ENCODE data around the gene BUD31. TPM values are rescaled to one million over a fixed set of nuclear protein-coding genes. Genes with fewer than 3 reads are reported as not detected.

The BUD31 gene
- total and polyA plus RNA-seq, 9 of the 15 experiments (the other 6 are each of a cell fraction or from before 2014, with no cell fraction given) = 105 to 342 (median 247) TPM

GRCh38 chr7:99407872-99408378 lies 844 bp upstream of the BUD31 start (continued):
- TF ChIP-seq E2F5 (CRISPR knock-in tag; IDR thresholded peaks at IDR 0.05) (peak; percentile 63; the same call in 1 of the 2 replicates), HMBOX1 (IDR thresholded peaks at IDR 0.05) (0 out of 2 replicates have a peak, but pooled peaks have one; percentile 36), NR4A1 (CRISPR knock-in tag; IDR thresholded peaks at IDR 0.05) (0 out of 2 replicates have a peak, but pooled peaks have one; percentile 41), NR4A1 (tag; IDR thresholded peaks at IDR 0.05) (no peak), E2F3 (CRISPR knock-in tag; IDR thresholded peaks at IDR 0.05) (peak; percentile 46; the same call in 1 of the 2 replicates), KDM5B (IDR thresholded peaks at IDR 0.05; ENCODE audit: insufficient replicate concordance, low read depth, low read length) (peak; percentile 52), ZNF146 (CRISPR knock-in tag; IDR thresholded peaks at IDR 0.05; ENCODE audit: unreplicated experiment) (no peak), SMARCA4 (IDR thresholded peaks at IDR 0.05) (0 out of 2 replicates have a peak, but pooled peaks have one; percentile 53), RNF219 (CRISPR knock-in tag; IDR thresholded peaks at IDR 0.05) (no peak), NCOA1 (IDR thresholded peaks at IDR 0.05; ENCODE audit: low read depth) (no peak), ERF (CRISPR knock-in tag; IDR thresholded peaks at IDR 0.05) (0 out of 2 replicates have a peak, but pooled peaks have one; percentile 61), TRIM24 (IDR thresholded peaks at IDR 0.05) (no peak), HBP1 (CRISPR knock-in tag; IDR thresholded peaks at IDR 0.05) (0 out of 2 replicates have a peak, but pooled peaks have one; percentile 5), ARNT (IDR thresholded peaks at IDR 0.05) (no peak), ZNF165 (CRISPR knock-in tag; IDR thresholded peaks at IDR 0.05; ENCODE audit: borderline replicate concordance) (0 out of 2 replicates have a peak, but pooled peaks have one; percentile 66), ILK (tag; IDR thresholded peaks at IDR 0.05; ENCODE audit: borderline replicate concordance, low read depth) (no peak)
- TF ChIP-seq, protein P1, sequence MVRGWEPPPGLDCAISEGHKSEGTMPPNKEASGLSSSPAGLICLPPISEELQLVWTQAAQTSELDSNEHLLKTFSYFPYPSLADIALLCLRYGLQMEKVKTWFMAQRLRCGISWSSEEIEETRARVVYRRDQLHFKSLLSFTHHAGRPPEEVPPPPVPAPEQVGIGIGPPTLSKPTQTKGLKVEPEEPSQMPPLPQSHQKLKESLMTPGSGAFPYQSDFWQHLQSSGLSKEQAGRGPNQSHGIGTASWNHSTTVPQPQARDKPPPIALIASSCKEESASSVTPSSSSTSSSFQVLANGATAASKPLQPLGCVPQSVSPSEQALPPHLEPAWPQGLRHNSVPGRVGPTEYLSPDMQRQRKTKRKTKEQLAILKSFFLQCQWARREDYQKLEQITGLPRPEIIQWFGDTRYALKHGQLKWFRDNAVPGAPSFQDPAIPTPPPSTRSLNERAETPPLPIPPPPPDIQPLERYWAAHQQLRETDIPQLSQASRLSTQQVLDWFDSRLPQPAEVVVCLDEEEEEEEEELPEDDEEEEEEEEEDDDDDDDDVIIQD (CRISPR knock-in tag; IDR thresholded peaks at IDR 0.05) = 0 out of 2 replicates have a peak, but pooled peaks have one; percentile 42
- TF ChIP-seq, protein P2, sequence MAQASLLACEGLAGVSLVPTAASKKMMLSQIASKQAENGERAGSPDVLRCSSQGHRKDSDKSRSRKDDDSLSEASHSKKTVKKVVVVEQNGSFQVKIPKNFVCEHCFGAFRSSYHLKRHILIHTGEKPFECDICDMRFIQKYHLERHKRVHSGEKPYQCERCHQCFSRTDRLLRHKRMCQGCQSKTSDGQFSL (CRISPR knock-in tag; IDR thresholded peaks at IDR 0.05) = no peak
- TF ChIP-seq, protein P2 (tag; IDR thresholded peaks at IDR 0.05) = no peak
- TF ChIP-seq, protein P3, sequence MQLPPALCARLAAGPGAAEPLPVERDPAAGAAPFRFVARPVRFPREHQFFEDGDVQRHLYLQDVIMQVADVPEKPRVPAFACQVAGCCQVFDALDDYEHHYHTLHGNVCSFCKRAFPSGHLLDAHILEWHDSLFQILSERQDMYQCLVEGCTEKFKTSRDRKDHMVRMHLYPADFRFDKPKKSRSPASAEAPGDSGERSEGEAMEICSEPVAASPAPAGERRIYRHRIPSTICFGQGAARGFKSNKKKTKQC (CRISPR knock-in tag; IDR thresholded peaks at IDR 0.05) = 0 out of 2 replicates have a peak, but pooled peaks have one; percentile 50
